Activated CD4-positive, alpha-beta T cell treated with anti-CD3 and anti-CD28 coated beads, Interleukin-2, amount 10 ng/mL, durations not matched to agents 24 days and 14 days (primary cell): ENCODE data around the gene PNPLA1. TPM values are rescaled to one million over a fixed set of nuclear protein-coding genes. Genes with fewer than 3 reads are reported as not detected.

Source experiments
- DNase-seq: peaks from one replicate; pipeline ENCODE4 v3.0.0; 2022
- H3K27ac Mint-ChIP-seq: one replicate; pipeline ENCODE4 v1.8.0; 2022; ENCODE audit warnings: mild to moderate bottlenecking, mixed read lengths
- H3K27me3 Mint-ChIP-seq: one replicate; pipeline ENCODE4 v1.8.0; 2022; ENCODE audit warnings: mixed read lengths
- H3K36me3 Mint-ChIP-seq: one replicate; pipeline ENCODE4 v1.8.0; 2022; ENCODE audit warnings: low read depth, mild to moderate bottlenecking, mixed read lengths
- H3K4me1 Mint-ChIP-seq: one replicate; pipeline ENCODE4 v1.8.0; 2021; ENCODE audit warnings: mixed read lengths
- H3K4me3 Mint-ChIP-seq: one replicate; pipeline ENCODE4 v1.8.0; 2022; ENCODE audit warnings: mild to moderate bottlenecking, moderate library complexity, mixed read lengths
- H3K9me3 Mint-ChIP-seq: one replicate; pipeline ENCODE4 v1.8.0; 2021; ENCODE audit warnings: mixed read lengths
- intact Hi-C: fragments of 100-400 bp; cut with micrococcal nuclease; formaldehyde crosslinking; loops from one replicate; pipeline ENCODE4 v1.15.1; 2023
- total RNA-seq: library from RNA; stranded (reverse); gene quantifications from 2 replicates; pipeline ENCODE4 v1.2.3, GENCODE V29; 2022

PNPLA1 gene, protein sequence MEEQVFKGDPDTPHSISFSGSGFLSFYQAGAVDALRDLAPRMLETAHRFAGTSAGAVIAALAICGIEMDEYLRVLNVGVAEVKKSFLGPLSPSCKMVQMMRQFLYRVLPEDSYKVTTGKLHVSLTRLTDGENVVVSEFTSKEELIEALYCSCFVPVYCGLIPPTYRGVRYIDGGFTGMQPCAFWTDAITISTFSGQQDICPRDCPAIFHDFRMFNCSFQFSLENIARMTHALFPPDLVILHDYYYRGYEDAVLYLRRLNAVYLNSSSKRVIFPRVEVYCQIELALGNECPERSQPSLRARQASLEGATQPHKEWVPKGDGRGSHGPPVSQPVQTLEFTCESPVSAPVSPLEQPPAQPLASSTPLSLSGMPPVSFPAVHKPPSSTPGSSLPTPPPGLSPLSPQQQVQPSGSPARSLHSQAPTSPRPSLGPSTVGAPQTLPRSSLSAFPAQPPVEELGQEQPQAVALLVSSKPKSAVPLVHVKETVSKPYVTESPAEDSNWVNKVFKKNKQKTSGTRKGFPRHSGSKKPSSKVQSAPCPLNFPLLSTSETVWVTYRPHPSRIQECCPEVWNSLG
- total RNA-seq, result not detected in 2 replicates

DNA sequence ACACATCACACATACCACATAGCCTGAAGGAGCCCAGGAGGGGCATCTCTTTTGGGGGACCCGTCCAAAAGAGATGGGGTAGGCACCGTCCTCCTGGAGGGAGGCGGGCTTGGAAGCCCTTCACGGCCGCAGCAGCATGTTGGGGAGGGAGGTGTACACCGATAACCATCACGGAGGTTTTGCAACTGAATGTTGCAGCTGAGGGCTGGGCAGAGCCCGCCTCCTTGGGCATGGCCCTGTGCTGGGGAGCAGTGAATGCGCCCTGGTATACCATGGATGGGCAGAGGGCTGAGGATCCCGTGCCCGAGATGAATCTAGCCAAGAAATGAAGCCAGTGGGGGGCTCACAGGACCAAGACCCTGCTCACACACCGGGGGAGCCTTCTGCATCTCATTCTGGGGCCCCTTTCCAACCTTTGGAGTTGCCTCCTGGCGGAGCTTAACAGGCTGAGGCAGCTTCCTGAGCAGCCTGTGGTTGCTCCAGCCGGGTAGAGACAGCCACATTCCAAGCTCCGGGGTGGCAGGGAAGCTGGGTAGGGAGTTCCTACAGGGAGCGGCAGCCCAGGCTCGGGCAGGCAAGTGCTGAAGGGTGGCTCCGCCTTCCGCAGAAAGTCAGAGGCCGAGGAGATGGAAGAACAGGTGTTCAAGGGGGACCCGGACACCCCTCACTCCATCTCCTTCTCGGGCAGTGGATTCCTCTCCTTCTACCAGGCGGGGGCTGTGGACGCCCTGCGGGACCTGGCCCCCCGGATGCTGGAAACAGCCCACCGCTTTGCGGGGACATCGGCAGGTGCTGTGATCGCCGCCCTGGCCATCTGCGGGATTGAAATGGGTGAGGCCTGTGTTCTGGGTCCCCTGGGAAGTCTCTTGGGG lies at the start of gene PNPLA1:
PNPLA1 (plus strand) TSS at position 227 of the 872 bp plus-strand sequence; CDS start at position 627, 400 bp downstream.
- DNase-seq, result no peak
- Mint-ChIP-seq H3K4me3 (no peak within 1 kb of the TSS), H3K4me1 (no peaks in the 10 kb centered on the region), H3K9me3 (no peaks in the 10 kb centered on the region), H3K27me3 (peaks cover 14% of the 10 kb centered on the region), H3K27ac (no peak within 1 kb of the TSS), H3K36me3 (no peaks in the 10 kb centered on the region)
- intact Hi-C loops, result no loop called here

DNA sequence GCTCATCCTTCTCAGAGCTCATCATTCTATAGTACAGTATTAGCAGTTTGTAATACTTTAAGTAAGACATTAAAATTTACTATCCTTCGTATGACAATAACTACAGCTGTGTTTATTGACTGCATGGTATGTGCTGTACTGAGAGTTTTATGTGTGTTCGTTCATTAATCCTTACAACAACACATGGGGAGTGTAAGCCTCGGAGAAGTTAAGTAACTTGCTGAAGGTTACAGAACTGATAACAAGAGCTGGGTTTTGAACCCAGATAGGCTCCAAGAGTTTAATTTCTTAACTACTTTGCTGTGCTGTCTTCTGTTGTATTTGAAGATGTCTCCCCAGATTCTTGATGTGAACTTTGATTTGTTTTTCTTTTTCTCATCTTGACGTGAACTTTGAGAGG lies 49.6 kb upstream of the PNPLA1 start:
- Mint-ChIP-seq H3K4me1 (no peaks in the 10 kb centered on the region), H3K27me3 (no peaks in the 10 kb centered on the region), H3K4me3 (no peak overlapping the region), H3K36me3 (peaks cover 33% of the 10 kb centered on the region), H3K9me3 (no peaks in the 10 kb centered on the region), H3K27ac (no peak overlapping the region)
- no peak for DNase-seq
- intact Hi-C loops, result no loop called here

DNA sequence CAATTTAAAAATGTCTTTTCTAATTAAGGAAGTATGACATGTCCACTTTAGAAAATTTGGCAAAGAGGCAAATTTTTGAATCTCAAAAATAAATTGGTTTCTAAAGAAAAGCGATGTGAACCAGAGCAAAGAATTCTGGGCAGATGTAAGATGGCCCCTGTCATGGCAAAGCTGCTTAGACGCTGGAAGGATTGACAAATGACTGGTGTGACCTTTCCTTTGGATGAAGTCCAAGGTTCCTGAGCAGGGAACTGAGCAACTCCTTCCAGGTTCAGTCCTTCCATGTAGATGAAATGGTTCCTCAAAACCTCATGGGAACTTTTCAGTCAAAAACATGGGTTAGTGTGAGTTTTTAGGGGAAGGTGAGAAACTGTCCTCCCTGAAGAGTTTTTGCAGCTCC lies 48.2 kb upstream of the PNPLA1 start:
- H3K27me3 Mint-ChIP-seq, result no peaks in the 10 kb centered on the region
- no peaks in the 10 kb centered on the region for H3K9me3 Mint-ChIP-seq
- no peaks in the 10 kb centered on the region for H3K4me1 Mint-ChIP-seq
- DNase-seq, result no peak
- no peak overlapping the region for H3K27ac Mint-ChIP-seq
- peaks cover 31% of the 10 kb centered on the region for H3K36me3 Mint-ChIP-seq
- intact Hi-C loops, result no loop called here
- no peak overlapping the region for H3K4me3 Mint-ChIP-seq

DNA sequence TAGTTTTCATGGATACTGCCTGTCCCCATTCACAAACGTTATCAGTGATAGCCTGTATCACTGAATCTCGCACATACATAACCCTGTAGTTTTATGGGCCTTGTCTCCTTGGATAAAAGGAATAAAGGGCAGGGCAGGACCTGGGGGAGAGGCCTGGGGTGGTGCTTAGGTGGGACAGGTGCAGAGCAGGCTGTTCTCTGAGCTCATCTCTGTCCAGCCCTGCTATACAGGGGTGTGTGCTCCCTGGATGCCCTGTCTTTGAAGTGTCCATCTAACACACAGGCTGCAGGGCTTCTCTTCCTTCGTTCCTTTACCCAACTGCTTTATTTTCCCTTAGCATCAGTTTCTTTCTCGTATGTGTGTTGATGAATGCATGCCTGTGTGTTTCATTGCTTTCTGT lies 46.9 kb upstream of the PNPLA1 start:
- intact Hi-C loops, result no loop called here
- Mint-ChIP-seq H3K36me3 (peaks cover 32% of the 10 kb centered on the region), H3K4me3 (no peak overlapping the region), H3K9me3 (no peaks in the 10 kb centered on the region), H3K27ac (no peak overlapping the region), H3K4me1 (no peaks in the 10 kb centered on the region), H3K27me3 (no peaks in the 10 kb centered on the region)
- no peak for DNase-seq

DNA sequence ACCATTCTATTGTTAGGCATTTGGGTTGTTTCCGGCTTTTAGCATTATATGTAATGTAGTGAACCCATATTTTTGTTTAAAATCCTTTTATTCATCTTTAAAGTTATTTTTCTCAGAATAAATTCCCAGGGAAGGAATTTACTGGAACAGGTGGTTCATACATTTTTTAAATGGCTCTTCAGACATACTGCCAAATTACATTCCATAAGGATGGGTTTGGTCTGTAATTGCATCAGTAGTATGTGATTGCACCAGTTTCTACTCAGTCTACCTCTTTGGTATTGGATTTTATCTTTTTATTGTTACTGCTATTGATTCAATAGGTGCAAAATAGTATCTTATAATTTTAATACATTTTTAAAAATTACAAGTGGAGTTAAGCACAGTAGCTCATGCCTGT lies 46.2 kb upstream of the PNPLA1 start:
- Mint-ChIP-seq H3K4me1 (no peaks in the 10 kb centered on the region), H3K27me3 (no peaks in the 10 kb centered on the region), H3K36me3 (peaks cover 30% of the 10 kb centered on the region), H3K27ac (no peak overlapping the region), H3K9me3 (no peaks in the 10 kb centered on the region), H3K4me3 (no peak overlapping the region)
- intact Hi-C loops, result no loop called here
- DNase-seq, result no peak

DNA sequence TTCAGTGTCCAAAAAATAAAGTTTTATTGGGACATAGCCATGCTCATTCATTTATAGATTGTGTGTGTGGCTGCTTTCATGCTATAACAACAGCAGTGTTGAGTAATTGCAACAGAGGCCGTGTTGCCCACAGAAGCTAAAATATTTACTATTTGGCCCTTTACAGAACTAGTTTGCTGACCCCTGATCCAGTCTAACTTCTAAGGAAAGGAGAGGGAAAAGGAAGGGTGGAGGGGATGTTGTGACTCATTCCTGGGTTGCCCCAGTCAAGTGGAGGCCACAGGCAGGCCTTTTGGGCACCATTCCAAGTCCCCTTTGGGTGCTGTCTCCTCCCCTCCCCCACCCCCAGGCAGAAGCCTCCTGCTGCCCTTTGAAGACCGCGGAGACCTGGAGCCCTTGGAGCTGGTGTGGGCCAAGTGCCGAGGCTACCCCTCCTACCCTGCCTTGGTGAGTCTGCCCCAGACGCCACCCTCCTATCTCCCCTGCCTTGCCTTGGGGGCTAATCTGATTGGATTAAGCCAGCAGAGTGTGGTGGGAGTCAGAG lies 44.9 kb upstream of the PNPLA1 start:
- H3K9me3 Mint-ChIP-seq, result no peaks in the 10 kb centered on the region
- H3K27ac Mint-ChIP-seq, result no peak overlapping the region
- intact Hi-C loops, result no loop called here
- H3K36me3 Mint-ChIP-seq, result peaks cover 25% of the 10 kb centered on the region
- no peaks in the 10 kb centered on the region for H3K27me3 Mint-ChIP-seq
- no peaks in the 10 kb centered on the region for H3K4me1 Mint-ChIP-seq
- no peak for DNase-seq
- no peak overlapping the region for H3K4me3 Mint-ChIP-seq

DNA sequence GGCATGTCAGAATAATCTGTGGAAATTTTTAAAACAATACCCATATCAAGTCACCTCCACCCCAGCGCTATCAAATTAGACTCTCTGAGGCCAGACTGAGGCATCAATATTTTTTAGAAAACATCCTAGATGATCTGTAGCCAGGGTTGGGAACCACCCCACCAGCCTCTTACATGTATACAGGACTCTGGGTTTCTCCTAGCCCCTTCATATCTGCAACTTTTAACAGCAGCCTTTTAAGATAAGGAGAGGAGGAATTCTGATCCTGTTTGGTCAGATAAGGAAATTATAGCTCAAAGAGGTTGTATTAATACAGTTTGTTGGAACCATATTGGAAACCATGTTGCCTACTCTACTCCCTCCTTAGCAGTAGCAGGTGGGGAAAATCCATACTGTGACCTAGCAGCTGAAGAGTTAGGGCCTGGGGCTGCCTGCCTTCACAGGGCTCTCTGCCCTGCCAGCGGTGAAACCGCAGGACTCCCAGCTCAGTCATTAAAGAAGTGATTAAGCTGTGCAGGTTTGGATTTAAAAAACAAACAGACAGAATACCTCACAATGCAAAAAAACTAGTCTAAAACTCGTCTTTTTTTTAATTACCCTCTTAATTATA lies 43.3 kb upstream of the PNPLA1 start:
- Mint-ChIP-seq H3K27ac (no peak overlapping the region), H3K27me3 (no peaks in the 10 kb centered on the region), H3K4me1 (no peaks in the 10 kb centered on the region), H3K4me3 (no peak overlapping the region), H3K9me3 (no peaks in the 10 kb centered on the region), H3K36me3 (peaks cover 34% of the 10 kb centered on the region)
- no peak for DNase-seq
- intact Hi-C loops, result no loop called here

DNA sequence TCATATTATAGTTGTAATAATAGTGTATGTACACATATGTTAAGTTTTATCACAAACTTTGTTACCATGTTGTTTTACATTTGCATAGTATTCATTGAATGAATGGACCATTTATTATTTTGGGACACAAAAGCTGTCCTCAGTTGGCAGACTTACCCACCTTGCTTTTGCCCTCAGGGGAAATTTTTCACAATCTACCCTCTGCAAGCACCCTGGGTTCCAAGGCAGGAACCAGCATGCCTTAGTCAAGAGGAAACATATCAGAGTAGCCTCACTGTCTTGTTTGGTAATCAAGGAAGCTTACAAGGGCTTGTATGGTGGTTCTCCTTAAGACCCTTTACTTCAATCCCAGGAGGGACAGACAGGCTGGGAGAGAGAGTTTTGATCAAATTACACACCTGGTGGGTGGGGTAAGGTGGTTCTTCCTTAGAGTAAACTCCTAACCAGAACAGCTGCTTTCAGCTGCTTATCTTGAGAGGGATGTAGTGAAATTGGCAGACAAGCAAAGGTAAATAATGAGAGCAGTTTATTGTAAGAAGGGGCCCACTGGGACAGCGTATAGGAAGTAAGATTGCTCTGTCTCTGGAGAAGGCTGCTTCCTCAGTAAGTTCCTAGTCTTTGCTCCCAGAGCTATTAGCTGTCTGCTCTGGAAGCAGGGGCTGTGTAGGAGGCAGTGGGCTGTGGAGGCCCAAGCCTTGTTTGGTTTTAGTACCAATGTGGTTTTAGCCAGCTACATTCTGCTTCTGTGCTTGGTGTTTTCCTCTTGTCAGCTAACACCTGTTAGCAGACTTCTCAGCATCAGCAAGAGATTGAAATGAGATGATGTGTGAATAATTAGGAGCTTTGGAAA lies 42.3 kb upstream of the PNPLA1 start:
- H3K27ac Mint-ChIP-seq, result peak overlapping the region; percentile 28
- H3K9me3 Mint-ChIP-seq, result no peaks in the 10 kb centered on the region
- no peak overlapping the region for H3K4me3 Mint-ChIP-seq
- H3K36me3 Mint-ChIP-seq, result peaks cover 32% of the 10 kb centered on the region
- no peaks in the 10 kb centered on the region for H3K27me3 Mint-ChIP-seq
- intact Hi-C loops, result no loop called here
- DNase-seq, result no peak
- H3K4me1 Mint-ChIP-seq, result no peaks in the 10 kb centered on the region

DNA sequence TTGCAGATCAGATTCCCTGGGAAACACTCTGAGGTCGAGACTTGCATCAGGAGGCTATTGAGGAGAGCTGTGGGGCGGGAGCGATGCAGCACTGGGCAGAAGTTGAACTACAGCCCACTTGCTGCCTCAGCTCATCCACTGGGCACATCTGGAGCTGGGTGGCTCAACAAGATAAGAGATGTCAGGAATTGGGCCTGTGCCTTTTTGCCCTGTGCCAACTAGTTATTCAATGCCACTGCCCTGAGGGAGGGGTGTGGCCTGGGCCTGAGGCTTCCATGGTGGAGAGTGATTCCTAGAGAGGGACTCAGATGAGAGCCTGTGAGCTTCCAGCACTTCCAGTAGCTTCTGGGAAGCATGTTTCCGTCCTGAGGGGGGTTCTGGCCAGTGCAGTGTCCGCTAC lies 40.6 kb upstream of the PNPLA1 start:
- intact Hi-C loops, result no loop called here
- Mint-ChIP-seq H3K27me3 (no peaks in the 10 kb centered on the region), H3K36me3 (peaks cover 26% of the 10 kb centered on the region), H3K4me3 (no peak overlapping the region), H3K4me1 (no peaks in the 10 kb centered on the region), H3K9me3 (no peaks in the 10 kb centered on the region), H3K27ac (no peak overlapping the region)
- DNase-seq, result no peak

DNA sequence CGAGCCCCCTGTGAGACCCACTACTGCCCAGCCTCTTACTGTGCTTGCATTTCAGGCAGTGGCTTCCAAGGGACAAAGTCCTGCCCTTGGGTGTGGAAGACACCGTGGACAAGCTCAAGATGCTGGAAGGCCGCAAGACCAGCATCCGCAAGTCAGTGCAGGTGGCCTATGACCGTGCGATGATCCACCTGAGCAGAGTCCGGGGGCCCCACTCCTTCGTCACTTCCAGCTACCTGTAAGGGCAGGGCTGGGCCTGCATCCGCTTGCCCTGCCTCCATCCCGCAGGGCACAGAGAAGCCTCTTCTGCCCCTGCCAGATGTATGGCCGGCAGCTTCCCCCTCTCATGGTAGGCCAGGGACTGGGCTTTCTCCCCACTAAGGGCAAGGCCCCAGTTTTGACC lies 39.5 kb upstream of the PNPLA1 start:
- DNase-seq, result no peak
- H3K27ac Mint-ChIP-seq, result no peak overlapping the region
- intact Hi-C loops, result no loop called here
- H3K9me3 Mint-ChIP-seq, result no peaks in the 10 kb centered on the region
- no peak overlapping the region for H3K4me3 Mint-ChIP-seq
- peaks cover 20% of the 10 kb centered on the region for H3K36me3 Mint-ChIP-seq
- H3K27me3 Mint-ChIP-seq, result no peaks in the 10 kb centered on the region
- peaks cover 7% of the 10 kb centered on the region for H3K4me1 Mint-ChIP-seq

DNA sequence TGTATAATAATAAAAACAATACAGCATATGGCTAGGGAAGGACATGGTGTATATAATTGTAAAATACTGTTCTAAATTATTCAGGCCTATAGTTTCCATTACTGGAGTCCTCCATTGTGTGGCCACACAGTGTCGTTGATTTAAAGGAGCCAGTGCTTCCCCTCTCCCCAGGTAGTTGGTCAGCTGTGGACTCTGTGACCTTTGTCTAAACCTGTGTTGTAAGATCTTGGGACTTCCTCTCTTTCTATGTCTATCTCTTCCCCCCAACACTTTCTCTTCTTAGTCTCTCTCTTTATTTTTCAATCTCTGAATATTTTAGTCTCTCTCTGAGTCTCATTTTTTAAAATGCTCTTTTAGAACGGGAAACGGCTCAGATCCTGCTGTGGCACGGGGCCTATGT lies 37.7 kb upstream of the PNPLA1 start:
- Mint-ChIP-seq H3K36me3 (peaks cover 15% of the 10 kb centered on the region), H3K27me3 (no peaks in the 10 kb centered on the region), H3K4me3 (no peak overlapping the region), H3K4me1 (peaks cover 8% of the 10 kb centered on the region), H3K9me3 (no peaks in the 10 kb centered on the region), H3K27ac (no peak overlapping the region)
- intact Hi-C loops, result no loop called here
- no peak for DNase-seq

DNA sequence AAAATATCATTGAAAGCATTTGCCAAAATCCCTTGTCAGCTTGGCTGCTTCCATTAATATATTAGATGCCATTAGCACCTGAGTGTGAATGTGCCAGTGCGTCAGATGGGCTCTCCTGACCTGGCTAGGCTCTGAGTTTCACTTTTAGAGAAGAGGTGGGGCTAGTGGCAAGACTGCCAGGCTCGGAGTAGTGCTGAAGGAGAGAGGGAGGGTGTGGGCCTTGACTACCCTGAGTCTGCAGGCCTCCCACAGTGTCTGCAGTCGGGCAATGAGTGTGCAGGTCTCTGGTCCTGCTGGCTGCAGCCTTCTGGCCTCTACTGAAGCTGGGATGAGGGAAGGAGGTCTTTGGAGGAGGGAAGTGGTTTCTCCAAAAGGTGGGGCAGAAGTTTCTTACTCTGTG lies 34.6 kb upstream of the PNPLA1 start:
- intact Hi-C loops, result no loop called here
- Mint-ChIP-seq H3K4me3 (no peak overlapping the region), H3K27me3 (peaks cover 5% of the 10 kb centered on the region), H3K9me3 (no peaks in the 10 kb centered on the region), H3K27ac (no peak overlapping the region), H3K36me3 (peaks cover 11% of the 10 kb centered on the region), H3K4me1 (peaks cover 8% of the 10 kb centered on the region)
- no peak for DNase-seq

DNA sequence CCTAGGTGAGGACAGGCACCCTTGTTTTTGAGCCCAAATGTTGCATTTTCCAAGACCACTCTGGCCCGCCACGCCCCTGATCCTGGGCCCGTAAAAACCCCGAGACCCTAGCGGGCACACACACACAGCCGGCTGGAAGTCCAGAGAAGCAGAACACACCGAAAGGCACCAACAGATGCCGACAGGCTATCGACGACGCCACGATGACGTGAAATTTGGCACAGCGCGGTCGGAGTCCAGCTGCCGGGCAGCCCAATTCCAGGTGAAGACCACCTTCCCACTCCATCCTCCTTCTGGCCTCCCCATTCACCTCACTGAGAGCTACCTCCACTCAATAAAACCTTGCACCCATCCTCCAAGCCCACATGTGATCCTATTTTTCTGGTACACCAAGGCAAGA lies 34.0 kb upstream of the PNPLA1 start:
- H3K4me3 Mint-ChIP-seq, result no peak overlapping the region
- H3K36me3 Mint-ChIP-seq, result peaks cover 10% of the 10 kb centered on the region
- intact Hi-C loops, result no loop called here
- peaks cover 8% of the 10 kb centered on the region for H3K4me1 Mint-ChIP-seq
- H3K9me3 Mint-ChIP-seq, result no peaks in the 10 kb centered on the region
- no peak for DNase-seq
- H3K27ac Mint-ChIP-seq, result no peak overlapping the region
- peaks cover 6% of the 10 kb centered on the region for H3K27me3 Mint-ChIP-seq
